ENCODE results near the gene ARHGAP28. TPM values are rescaled to one million over a fixed set of nuclear protein-coding genes. Genes with fewer than 3 reads are reported as not detected.

Gene ARHGAP28
- total RNA-seq, 1 donor from 2014 or later, result 104 TPM

DNA sequence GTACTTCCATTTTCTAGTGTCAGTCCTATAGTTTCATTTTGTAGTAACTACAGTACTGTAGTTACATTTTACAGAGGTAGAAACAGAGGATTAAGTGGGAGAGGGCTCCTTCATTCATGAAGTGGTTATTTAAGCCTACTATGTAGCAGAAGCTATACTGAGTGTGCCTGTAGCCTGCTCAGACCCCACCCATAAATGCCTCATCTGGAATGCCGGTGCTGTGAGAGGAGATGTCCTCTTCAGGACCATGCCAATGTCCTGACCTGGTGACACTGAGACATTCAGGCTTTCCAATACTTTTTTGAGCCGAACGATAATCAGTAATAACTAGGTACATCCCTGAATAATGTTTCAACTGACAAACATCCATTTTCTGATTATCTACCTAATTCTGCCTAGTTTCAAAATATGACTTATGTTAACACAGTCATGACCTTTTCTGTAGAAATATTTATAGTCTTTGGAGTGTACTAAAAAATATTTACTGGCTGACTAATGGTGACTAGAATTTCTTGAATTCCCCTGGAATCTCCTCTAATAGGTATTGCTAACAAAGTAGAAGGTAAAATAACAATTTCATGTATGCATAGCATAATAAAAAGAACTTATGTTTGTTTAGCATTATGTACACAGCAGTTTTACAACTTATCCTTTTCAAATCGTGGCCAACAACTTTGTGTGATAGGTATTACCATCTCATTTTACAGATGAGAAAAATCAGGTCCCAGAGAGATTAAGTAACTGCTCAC is 10.2 kb upstream of the ARHGAP28 start:
- Mint-ChIP-seq H3K4me3 (no peak overlapping the region), H3K27ac (no peak overlapping the region), H3K4me1 (ENCODE audit: unreplicated experiment) (peaks cover 14% of the 10 kb centered on the region), H3K36me3 (no peaks in the 10 kb centered on the region), H3K9me3 (no peaks in the 10 kb centered on the region), H3K27me3 (no peaks in the 10 kb centered on the region)
- no peak for TF ChIP-seq CTCF (conservative IDR thresholded peaks at IDR 0.05)
- DNase-seq (ENCODE audit: extremely low spot score, unreplicated experiment), result no peak

DNA sequence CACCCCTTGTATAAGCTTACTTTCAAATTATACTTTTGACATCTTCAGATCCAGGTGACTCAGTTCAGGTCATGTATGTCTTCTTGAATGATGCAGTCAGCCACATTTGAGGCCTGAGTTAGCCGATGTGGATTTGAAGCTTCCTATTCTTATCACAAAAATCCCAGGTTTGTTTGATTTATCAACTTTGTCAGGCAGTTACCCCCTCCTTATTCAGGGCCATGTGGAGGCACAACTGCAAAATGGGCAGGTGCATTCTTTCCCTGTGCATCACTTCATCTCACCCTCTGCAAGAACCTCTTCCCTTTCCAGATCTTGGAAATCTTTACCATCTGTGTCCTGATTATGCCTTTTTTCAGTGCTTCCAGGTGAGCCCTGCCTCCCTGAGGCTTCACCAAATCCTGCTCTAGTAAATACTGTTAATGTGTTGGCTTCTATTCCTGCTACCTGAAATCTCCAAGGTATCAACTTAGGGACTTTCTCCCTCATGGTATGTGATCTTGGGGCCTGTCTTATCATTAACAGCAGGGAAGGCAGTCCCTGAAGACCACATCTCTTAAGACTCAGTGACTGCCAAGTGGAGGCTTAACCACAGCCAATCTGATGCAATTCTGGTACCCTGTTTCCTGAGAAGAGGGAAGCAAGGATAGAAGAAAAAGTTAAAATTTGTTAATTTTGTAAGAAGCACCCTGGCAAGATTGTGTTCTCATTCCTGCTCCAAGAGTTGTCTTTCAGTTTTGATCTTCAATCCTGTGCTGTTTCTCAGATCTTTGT is 9.4 kb upstream of the ARHGAP28 start:
- Mint-ChIP-seq H3K27ac (no peak overlapping the region), H3K27me3 (no peaks in the 10 kb centered on the region), H3K4me1 (ENCODE audit: unreplicated experiment) (peaks cover 13% of the 10 kb centered on the region), H3K36me3 (no peaks in the 10 kb centered on the region), H3K4me3 (no peak overlapping the region), H3K9me3 (no peaks in the 10 kb centered on the region)
- TF ChIP-seq CTCF (conservative IDR thresholded peaks at IDR 0.05), result no peak
- no peak for DNase-seq (ENCODE audit: extremely low spot score, unreplicated experiment)

GRCh38 chr18:6721755-6722154 is 7.8 kb upstream of the ARHGAP28 start:
- DNase-seq (ENCODE audit: extremely low spot score, unreplicated experiment), result no peak
- no peaks in the 10 kb centered on the region for H3K27me3 Mint-ChIP-seq
- no peaks in the 10 kb centered on the region for H3K9me3 Mint-ChIP-seq
- no peaks in the 10 kb centered on the region for H3K36me3 Mint-ChIP-seq
- peaks cover 17% of the 10 kb centered on the region for H3K4me1 Mint-ChIP-seq (ENCODE audit: unreplicated experiment)
- H3K4me3 Mint-ChIP-seq, result no peak overlapping the region
- TF ChIP-seq CTCF (conservative IDR thresholded peaks at IDR 0.05), result no peak
- no peak overlapping the region for H3K27ac Mint-ChIP-seq

GRCh38 chr18:6722690-6723089 is 6.8 kb upstream of the ARHGAP28 start:
- no peaks in the 10 kb centered on the region for H3K27me3 Mint-ChIP-seq

DNA sequence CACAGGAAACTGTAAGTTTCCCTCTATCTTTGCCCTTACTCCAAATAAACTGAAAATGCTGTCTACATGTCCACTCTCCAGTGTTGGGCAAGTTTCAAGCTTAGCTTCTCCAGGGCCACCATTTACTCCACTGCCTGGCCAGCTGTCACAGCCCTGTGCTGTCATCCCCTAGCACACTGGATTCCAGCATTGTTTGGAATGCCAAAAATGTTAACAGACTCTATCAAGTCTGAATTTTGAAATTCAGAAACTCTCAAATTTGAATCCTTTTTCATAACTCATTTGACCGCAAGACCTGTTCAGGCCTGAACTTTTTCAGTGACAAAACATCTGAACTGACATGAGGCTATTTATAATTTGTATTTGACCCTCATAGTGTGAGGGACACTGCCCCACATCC is 5.2 kb upstream of the ARHGAP28 start:
- H3K36me3 Mint-ChIP-seq, result no peaks in the 10 kb centered on the region
- DNase-seq (ENCODE audit: extremely low spot score, unreplicated experiment), result no peak
- TF ChIP-seq CTCF (conservative IDR thresholded peaks at IDR 0.05), result no peak
- no peak overlapping the region for H3K27ac Mint-ChIP-seq
- H3K4me1 Mint-ChIP-seq (ENCODE audit: unreplicated experiment), result peaks cover 34% of the 10 kb centered on the region
- H3K9me3 Mint-ChIP-seq, result no peaks in the 10 kb centered on the region
- H3K27me3 Mint-ChIP-seq, result peaks cover 3% of the 10 kb centered on the region
- H3K4me3 Mint-ChIP-seq, result no peak overlapping the region

More at GRCh38 chr18:6722690-6723089, 6.8 kb upstream of the ARHGAP28 start:
- no peaks in the 10 kb centered on the region for H3K9me3 Mint-ChIP-seq
- no peak for TF ChIP-seq CTCF (conservative IDR thresholded peaks at IDR 0.05)
- H3K4me3 Mint-ChIP-seq, result no peak overlapping the region
- H3K4me1 Mint-ChIP-seq (ENCODE audit: unreplicated experiment), result peaks cover 23% of the 10 kb centered on the region
- DNase-seq (ENCODE audit: extremely low spot score, unreplicated experiment), result no peak
- no peak overlapping the region for H3K27ac Mint-ChIP-seq
- H3K36me3 Mint-ChIP-seq, result no peaks in the 10 kb centered on the region
